Mammary epithelial cell (primary cell): Measurements from ENCODE around the gene ASF1A.

Experiments used
- EZH2 ChIP-seq: IDR thresholded peaks from 2 replicates; pipeline ENCODE4 v1.6.1; 2012; ENCODE audit warnings: low read length, inconsistent platforms, borderline replicate concordance
- TF ChIP-seq, protein P1 (sequence below), 2 donors: IDR thresholded peaks in 1 of 2; conservative IDR thresholded peaks in 1 of 2; 2 replicates each; pipeline ENCODE4 v1.5.1; 2011 to 2012; ENCODE audit warnings: inconsistent platforms in 2 of 2, low read length in 2 of 2, mild to moderate bottlenecking in 2 of 2, control low read depth in 1 of 2, low read depth in 1 of 2; ENCODE audit not compliant: insufficient read depth in 1 of 2; ENCODE audit errors: extremely low read depth in 1 of 2

DNA sequence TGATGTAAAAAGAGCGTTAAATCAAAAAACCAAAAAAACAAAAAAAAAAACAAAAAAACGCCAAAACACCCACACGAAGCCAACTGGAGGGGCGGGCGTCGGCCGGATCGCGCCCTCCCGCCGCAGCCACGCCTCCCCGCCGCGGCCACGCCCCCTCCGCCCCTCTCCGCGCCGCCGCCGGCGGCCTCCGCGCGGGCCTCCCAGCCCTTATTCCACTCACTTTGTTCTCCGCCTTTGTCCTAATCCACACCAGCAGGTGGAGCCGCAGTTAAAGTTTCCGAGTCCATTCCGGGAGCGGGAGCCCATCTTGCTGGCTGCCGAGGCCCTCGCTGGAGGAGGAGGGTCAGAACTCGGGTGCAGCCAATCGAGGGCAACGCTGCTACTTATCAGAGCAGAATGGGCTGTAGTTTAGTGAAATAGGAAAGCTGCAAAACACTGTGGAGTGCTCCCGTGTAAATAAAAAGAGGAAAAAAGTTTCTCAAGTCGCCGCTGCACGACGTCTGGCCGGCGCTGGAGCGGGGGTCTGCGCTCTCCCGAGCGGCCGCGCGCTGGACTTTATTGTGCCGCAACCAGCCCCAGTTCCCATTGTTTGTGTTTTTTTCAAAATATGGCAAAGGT lies at the start of gene ASF1A:
- TF ChIP-seq, protein P1, sequence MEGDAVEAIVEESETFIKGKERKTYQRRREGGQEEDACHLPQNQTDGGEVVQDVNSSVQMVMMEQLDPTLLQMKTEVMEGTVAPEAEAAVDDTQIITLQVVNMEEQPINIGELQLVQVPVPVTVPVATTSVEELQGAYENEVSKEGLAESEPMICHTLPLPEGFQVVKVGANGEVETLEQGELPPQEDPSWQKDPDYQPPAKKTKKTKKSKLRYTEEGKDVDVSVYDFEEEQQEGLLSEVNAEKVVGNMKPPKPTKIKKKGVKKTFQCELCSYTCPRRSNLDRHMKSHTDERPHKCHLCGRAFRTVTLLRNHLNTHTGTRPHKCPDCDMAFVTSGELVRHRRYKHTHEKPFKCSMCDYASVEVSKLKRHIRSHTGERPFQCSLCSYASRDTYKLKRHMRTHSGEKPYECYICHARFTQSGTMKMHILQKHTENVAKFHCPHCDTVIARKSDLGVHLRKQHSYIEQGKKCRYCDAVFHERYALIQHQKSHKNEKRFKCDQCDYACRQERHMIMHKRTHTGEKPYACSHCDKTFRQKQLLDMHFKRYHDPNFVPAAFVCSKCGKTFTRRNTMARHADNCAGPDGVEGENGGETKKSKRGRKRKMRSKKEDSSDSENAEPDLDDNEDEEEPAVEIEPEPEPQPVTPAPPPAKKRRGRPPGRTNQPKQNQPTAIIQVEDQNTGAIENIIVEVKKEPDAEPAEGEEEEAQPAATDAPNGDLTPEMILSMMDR (conservative IDR thresholded peaks at IDR 0.05 in 1 of 2, IDR thresholded peaks at IDR 0.05 in 1 of 2; ENCODE audit: extremely low read depth in 1 of 2, insufficient read depth in 1 of 2, low read depth in 1 of 2, low read length in 2 of 2): peak; percentile 50 to 74
- no peak for TF ChIP-seq EZH2
